ENCODE measurements around the gene SCN7A.

The SCN7A gene

DNA sequence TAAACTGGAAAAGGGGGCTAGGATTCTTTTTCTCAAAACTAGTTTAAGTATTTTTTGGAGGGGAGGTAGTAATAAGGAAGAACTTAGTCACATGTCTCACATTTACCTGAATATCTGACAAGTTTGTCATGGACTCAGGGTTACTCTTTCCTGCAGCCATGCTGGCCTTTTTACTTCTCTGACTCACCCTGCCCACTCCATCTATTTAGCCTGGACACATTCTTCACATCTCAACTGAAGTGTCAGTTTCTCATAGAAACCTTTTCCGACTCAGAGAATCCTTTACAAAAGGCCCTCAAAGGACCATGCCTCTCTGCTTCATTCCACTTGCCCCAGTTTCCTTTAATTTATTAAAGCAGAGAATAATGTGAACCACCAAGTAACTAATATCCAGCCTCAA lies 42.6 kb downstream of the SCN7A start:
- no peak overlapping the region for H3K27ac ChIP-seq
- TF ChIP-seq, protein P1, sequence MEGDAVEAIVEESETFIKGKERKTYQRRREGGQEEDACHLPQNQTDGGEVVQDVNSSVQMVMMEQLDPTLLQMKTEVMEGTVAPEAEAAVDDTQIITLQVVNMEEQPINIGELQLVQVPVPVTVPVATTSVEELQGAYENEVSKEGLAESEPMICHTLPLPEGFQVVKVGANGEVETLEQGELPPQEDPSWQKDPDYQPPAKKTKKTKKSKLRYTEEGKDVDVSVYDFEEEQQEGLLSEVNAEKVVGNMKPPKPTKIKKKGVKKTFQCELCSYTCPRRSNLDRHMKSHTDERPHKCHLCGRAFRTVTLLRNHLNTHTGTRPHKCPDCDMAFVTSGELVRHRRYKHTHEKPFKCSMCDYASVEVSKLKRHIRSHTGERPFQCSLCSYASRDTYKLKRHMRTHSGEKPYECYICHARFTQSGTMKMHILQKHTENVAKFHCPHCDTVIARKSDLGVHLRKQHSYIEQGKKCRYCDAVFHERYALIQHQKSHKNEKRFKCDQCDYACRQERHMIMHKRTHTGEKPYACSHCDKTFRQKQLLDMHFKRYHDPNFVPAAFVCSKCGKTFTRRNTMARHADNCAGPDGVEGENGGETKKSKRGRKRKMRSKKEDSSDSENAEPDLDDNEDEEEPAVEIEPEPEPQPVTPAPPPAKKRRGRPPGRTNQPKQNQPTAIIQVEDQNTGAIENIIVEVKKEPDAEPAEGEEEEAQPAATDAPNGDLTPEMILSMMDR (IDR thresholded peaks at IDR 0.05; ENCODE audit: low read depth, low read length, missing control alignments), result no peak
- H3K4me3 ChIP-seq (ENCODE audit: low read depth, low read length), result no peak overlapping the region
- in situ Hi-C loops (cut with HindIII; ENCODE audit: low pct_ligation_motif_present, low sequenced_read_pairs), result no loop called here
- H3K36me3 ChIP-seq (replicated peaks), result no peaks in the 10 kb centered on the region
- no peaks in the 10 kb centered on the region for H3K27me3 ChIP-seq (replicated peaks)
- DNase-seq, result peak; percentile 12

DNA sequence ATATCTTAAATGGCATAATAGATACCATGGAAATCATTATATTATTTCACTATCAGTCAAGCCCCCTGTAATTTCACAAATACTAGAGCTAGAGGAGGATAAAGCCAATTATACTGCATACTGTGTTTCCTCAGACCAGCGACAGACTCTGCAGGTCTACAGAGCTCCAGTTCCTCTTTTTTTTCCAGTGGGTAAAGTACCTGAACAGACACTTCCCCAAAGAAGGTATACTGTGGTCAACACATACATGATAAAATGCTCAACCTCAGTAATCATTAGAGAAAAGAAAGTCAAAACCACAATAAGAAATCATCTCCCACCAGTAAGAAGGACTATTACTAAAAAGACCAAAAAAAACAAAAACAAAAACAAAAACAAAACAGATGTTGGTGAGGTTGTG lies 44.6 kb downstream of the SCN7A start:
- no peak overlapping the region for H3K4me3 ChIP-seq (ENCODE audit: low read depth, low read length)
- TF ChIP-seq, protein P1 (IDR thresholded peaks at IDR 0.05; ENCODE audit: low read depth, low read length, missing control alignments), result no peak
- no peaks in the 10 kb centered on the region for H3K36me3 ChIP-seq (replicated peaks)
- DNase-seq, result no peak
- no peaks in the 10 kb centered on the region for H3K27me3 ChIP-seq (replicated peaks)
- in situ Hi-C loops (cut with HindIII; ENCODE audit: low pct_ligation_motif_present, low sequenced_read_pairs), result no loop called here
- no peak overlapping the region for H3K27ac ChIP-seq

DNA sequence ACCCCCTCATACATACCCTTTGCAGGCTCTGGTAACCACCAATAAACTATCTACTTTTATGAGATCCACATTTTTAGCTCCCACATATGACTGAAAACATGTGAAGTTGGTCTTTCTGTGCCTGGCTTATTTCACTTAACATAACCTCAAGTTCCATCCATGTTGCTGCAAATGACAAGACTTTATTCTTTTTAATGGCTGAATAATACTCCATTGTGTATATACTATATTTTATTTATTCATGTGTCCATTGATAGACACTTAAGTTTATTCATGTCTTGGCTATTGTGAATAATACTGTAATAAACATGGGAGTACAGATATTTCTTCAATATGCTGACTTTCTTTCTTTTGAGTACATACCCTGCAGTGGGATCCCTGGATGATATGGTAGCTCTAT lies 45.9 kb downstream of the SCN7A start:
- H3K27ac ChIP-seq, result no peak overlapping the region
- no peaks in the 10 kb centered on the region for H3K27me3 ChIP-seq (replicated peaks)
- no peaks in the 10 kb centered on the region for H3K36me3 ChIP-seq (replicated peaks)
- TF ChIP-seq, protein P1 (IDR thresholded peaks at IDR 0.05; ENCODE audit: low read depth, low read length, missing control alignments), result no peak
- in situ Hi-C loops (cut with HindIII; ENCODE audit: low pct_ligation_motif_present, low sequenced_read_pairs), result no loop called here
- no peak for DNase-seq
- no peak overlapping the region for H3K4me3 ChIP-seq (ENCODE audit: low read depth, low read length)

DNA sequence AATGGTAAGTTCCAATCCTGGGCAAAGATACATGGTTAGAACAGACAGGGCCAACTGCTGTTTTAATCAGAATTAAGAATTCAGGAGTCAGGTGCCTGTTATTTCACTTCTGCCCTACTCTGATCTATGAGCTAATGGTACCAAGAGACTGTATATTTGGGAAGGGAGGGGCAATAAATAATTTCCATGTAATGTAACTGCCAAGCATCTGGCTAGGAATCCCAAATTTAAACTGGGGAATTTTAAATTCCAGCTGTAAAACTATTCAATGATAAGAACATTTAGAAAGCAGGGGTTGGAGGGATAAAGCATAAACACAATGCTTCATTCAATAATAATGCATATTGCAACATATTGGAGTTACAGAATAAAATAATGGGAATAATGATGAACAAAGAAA lies 49.7 kb downstream of the SCN7A start:
- no peak for DNase-seq
- TF ChIP-seq, protein P1 (IDR thresholded peaks at IDR 0.05; ENCODE audit: low read depth, low read length, missing control alignments), result no peak
- Histone ChIP-seq H3K27ac (no peak overlapping the region), H3K36me3 (replicated peaks) (no peaks in the 10 kb centered on the region), H3K27me3 (replicated peaks) (no peaks in the 10 kb centered on the region), H3K4me3 (ENCODE audit: low read depth, low read length) (no peak overlapping the region)
- in situ Hi-C loops (cut with HindIII; ENCODE audit: low pct_ligation_motif_present, low sequenced_read_pairs), result no loop called here

DNA sequence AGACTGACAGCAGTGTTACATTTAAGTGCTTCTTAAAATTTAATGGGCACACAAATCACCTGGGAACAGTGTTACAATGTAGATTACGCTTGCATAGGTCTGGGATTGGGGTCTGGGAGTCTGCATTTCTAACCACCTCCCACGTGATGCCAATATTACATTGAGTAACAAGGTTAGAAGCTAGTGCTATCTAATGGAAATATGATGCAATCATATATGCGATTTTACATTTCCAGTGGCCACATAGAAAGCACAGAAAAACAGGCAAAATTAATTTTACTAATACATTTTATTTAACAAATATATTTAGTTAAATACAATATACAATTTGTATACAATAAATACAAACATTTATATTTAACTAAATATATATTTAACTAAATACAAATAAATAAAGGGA lies 53.7 kb downstream of the SCN7A start:
- in situ Hi-C loops (cut with HindIII; ENCODE audit: low pct_ligation_motif_present, low sequenced_read_pairs), result no loop called here
- Histone ChIP-seq H3K27me3 (replicated peaks) (no peaks in the 10 kb centered on the region), H3K36me3 (replicated peaks) (no peaks in the 10 kb centered on the region), H3K27ac (no peak overlapping the region), H3K4me3 (ENCODE audit: low read depth, low read length) (no peak overlapping the region)
- DNase-seq, result no peak
- TF ChIP-seq, protein P1 (IDR thresholded peaks at IDR 0.05; ENCODE audit: low read depth, low read length, missing control alignments), result no peak

DNA sequence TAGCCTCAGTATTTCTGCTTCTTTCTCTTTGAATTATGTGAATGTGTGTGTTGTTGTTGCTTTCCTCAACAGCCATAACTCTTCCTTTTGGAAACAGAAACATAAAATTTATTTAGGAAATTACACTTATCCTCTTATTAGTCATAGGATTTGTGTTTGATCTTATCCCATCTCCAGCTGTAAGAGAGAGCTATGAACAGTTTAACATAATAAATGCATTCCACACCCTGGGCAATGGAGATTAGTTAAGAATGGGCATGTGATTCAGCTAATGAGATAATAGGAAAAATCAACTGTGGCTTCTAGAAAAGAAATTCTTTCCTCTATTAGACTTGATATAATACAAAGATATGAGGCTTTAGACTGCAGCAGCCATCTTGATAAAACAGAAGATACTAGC lies 55.0 kb downstream of the SCN7A start:
- Histone ChIP-seq H3K36me3 (replicated peaks) (no peaks in the 10 kb centered on the region), H3K27ac (no peak overlapping the region), H3K4me3 (ENCODE audit: low read depth, low read length) (no peak overlapping the region), H3K27me3 (replicated peaks) (no peaks in the 10 kb centered on the region)
- in situ Hi-C loops (cut with HindIII; ENCODE audit: low pct_ligation_motif_present, low sequenced_read_pairs), result no loop called here
- TF ChIP-seq, protein P1 (IDR thresholded peaks at IDR 0.05; ENCODE audit: low read depth, low read length, missing control alignments), result no peak
- DNase-seq, result no peak
